Medulla oblongata (tissue), 1 donor: Measurements from ENCODE around the gene THUMPD3.

Experiments
- DNase-seq: peaks from one replicate; pipeline ENCODE4 v3.0.0-alpha.2; 2015; ENCODE audit errors: extremely low spot score

The THUMPD3 gene, protein sequence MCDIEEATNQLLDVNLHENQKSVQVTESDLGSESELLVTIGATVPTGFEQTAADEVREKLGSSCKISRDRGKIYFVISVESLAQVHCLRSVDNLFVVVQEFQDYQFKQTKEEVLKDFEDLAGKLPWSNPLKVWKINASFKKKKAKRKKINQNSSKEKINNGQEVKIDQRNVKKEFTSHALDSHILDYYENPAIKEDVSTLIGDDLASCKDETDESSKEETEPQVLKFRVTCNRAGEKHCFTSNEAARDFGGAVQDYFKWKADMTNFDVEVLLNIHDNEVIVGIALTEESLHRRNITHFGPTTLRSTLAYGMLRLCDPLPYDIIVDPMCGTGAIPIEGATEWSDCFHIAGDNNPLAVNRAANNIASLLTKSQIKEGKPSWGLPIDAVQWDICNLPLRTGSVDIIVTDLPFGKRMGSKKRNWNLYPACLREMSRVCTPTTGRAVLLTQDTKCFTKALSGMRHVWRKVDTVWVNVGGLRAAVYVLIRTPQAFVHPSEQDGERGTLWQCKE

DNA sequence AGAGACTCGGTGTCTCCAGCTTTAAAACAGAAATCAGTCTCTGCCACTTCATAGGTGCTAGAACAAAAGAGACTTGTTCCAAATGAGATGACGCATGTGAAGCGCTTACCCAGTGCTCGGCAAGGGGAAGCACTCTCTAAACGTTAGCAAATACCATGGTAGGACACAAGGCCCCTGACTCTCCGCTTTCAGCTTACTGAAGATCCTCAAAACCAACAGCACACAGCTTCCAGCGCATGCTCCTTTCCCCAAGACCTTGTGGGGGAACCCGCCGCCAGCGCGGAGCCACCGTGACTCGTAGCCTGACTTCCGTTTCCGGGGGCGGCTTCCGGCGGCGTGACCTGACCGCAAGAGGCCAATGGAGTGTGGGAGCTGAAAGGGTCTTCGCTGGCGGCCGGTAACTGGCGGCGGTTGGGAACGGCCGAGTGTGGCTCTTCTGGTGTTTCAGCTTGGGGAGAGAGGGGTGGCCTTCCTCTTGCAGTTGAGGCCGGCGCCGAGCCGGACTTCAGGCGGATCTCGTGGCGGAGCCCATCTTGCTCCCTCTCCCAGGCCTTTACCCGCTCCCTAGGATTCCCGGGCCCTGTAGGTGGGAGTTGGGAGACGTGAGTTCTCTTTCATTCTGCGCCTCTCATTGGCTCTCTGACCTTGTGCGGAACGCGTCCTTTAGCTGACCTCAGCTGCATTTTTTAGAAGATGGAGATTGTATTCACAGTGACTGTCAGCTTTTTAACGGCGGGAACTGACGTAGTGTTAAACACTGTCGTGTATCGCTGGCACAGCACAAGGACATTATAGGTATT is at the start of gene THUMPD3:
Gene THUMPD3, plus strand, starts transcription at position 324 of the 800 bp plus-strand sequence. CDS start 2,015 bp downstream, outside the sequence.
- DNase-seq, result peak; percentile 95

DNA sequence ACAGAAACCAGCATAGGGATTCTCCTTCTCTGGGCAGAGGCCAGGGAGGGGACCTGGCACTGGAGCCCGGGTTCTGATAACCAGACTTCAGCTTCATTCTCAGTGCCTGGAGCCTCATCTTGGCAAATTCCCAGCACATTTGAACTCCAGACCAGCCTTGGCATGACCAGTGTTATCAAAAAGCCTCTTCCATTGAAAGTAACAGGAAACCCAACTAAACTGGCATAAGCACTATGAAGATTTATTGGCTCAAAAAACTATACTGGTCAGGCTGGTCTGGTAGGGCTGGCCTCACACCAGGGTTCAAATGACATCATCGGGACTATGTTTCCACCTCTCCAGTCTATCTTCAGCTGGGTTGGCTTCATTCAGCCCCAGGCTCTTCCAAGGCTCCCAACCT is 48.1 kb upstream of the THUMPD3 start:
- no peak for DNase-seq

DNA sequence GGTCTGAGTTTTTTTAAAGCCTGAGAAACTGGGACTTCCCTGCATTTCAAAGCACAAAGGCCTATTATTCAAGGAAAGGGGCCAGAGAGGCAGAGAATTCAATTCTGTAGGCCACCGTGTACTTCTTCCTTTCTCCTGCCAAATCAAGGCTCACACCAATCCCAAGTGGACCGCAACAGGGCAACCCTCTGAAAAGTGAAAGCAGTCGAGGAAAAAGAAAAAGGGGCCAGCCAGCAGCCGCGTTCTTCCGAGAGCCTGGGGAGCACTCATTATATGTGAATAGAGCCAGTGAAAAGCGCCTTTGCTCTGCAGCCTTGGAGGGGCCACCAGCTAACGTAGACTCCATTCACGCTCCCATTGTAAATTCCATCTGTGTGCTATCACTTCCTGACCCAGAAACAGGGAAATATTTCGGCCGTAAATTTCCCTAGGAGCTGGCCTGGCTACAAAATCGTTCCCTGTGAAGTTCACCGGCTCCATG is 45.9 kb upstream of the THUMPD3 start:
- DNase-seq, result peak; percentile 71

DNA sequence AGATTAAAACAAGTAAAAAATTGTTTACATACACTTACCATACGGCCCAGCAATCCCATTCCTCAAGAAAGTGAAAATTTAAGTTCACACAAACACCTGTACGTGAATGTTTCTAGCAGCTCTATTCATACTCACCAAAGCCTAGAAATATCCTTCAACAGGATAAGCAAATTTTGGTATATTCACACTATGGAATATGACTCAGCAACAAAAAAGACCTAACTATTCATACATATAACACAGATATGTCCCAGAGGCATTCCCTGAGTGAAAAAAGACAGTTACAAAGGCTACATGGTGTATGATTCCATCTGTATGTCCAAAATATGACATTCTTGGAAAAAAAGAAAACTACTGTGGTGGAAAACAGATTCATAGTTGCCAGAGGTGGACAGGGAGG is 40.1 kb upstream of the THUMPD3 start:
- DNase-seq, result no peak

DNA sequence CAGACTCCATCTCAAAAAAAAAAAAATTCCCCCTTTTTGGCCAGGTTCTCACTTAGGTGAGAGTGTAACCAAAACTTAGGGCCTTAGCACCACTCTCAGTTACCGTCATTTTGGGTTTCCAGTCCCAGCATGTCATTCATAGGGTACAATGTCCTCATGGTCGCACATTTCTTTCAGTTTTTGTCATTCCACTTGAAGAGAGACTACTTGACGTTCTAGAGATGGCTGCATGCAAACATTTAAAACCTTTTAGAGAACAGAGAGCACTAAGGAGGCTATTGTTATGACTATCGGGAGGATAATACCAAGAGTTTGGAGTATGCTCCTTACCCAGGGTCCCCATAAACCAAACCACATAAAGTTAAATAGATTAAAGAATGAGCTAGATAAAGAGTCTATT is 37.9 kb upstream of the THUMPD3 start:
- DNase-seq, result no peak

DNA sequence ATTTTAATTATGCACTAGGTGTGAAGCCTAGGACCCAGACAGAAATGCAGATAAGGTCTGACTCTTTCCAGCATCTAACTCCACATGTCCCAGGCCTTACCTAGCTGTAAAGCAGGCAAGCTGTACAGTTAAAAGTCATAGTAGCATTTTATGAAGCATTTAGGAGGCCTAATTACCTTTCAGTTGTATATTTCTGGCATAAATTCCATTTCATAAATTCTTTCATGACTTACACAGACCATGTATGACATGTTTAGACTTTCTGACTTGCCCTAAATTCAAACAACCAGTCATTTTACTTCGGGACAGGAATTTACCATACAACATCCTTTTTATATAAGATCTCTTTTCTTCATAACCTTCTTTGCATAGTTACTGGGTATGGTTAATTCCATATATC is 35.3 kb upstream of the THUMPD3 start:
- DNase-seq, result no peak

DNA sequence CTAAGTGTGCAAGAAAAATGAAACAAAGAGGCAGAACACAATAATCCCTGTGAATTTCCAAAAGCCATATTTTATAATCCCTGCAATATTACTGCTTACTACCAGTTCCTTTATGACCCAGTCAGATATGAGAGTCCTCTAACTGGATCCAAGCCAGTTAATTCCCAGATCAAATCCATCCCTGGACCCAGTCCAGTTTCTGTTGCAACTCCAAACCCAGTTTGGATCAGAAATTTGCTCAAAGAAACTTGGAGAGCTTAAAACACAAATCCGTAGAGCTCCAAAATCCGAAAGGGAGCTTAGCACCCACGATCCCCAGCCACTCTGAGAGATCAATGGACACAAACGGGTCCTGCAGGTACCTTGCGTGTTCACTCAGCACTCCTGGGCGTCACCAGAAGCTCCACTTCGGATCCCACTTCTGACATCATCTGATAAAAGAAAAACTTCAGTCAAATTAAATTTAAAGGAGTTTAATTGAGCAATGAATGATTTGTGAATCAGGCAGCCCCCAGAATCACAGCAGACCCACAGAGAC is 32.6 kb upstream of the THUMPD3 start:
- no peak for DNase-seq

DNA sequence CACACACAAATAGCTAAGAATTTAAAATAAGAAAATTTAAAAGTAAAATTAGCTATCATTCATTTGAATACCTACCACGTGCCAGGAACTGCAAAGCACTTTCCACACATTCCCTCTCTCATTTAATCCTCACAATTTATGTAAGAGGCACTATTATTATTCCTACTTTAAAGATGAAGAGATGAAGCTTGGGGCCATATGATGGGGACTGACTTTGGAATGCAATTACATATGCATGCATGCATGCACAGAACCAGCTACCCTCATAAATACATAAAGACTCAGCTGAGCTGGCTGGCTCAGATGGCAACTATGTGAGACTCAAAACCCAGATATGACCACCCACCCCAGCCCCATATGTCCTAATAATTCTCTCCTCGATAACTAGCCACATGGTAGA is 31.7 kb upstream of the THUMPD3 start:
- no peak for DNase-seq

DNA sequence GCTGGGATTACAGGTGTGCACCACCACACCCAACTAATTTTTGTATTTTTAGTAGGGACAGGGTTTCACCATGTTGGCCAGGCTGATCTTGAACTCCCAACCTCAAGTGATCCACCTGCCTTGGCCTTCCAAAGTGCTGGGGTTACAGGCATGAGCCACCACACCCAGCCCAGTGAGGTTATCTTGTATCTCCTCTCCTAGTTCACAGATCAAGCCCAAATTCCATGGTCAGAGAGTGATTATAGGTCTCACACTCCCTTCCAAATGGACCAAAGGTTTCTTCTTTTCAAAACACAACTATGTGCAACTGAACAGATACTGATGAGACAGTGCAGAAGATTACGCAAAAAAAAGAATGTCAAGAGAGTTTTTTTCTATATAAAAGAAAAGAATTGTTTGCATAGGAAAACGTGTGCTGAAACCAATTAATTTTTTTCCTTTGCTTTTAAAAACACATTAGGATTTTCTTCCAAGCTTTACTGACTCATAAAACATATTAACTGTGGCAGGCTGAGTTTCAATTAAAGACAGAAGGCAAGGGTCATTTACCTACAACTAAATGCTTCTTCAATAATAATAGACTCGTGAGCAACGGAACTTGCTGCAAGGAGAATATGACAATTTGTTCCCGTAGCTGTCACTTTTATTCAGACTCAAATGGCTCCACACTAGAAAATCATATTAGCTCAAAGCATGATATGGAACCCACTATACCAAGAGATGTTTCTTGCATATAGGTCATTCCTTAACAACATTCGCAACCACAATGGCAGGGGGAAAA is 30.4 kb upstream of the THUMPD3 start:
- DNase-seq, result no peak

DNA sequence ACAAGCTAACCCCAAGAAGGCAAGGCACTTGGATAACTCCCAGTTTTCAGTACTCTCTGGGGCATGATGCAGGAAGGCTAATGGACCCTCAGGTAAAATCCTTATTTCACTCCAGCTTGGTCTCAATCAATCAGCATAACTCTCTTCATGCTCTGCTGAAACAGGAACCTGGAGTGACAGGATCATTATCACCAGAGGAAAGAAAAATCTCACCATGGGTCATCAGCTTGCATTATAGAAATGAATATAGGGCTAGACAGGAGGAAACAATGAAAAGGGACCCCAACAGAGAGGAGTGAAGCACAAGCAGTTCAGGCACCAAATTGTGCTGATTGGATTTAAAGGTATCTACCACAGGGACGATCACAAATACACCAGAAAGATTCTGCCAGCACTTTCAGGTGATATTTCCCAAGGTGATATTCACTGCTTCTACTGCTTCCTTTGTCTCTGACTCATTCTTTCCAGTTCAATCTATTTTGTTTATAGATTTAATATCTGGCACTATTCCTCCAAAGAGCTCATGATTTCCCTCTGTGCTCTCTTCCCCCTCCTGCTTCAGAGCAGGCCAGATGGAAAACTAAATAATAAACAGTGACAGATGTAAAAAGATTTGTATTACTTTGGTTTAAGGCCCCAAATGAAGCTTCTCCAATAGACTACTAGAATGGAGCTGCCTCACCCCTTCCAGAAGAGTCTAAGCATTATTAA is 22.9 kb upstream of the THUMPD3 start:
- no peak for DNase-seq

DNA sequence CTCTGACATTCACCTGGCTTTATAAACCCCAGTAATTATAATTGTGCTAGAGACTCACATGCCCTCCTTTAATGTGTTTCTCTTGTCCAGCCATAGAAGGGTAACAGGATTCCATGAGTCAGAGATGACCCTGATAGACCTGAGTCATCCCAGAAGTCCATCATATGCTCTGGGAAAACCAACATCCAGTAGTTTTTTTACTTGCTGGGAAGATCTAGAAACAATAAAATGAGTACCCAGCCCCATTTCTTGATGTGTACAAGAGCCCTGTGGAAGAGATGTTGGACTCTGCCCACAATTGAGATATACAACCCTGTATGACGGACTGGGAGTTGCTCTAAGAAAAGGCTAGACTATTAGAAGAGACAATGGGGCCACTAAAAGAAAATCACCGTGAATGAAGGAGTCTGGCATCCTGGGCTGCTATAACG is 22.4 kb upstream of the THUMPD3 start:
- DNase-seq, result no peak

DNA sequence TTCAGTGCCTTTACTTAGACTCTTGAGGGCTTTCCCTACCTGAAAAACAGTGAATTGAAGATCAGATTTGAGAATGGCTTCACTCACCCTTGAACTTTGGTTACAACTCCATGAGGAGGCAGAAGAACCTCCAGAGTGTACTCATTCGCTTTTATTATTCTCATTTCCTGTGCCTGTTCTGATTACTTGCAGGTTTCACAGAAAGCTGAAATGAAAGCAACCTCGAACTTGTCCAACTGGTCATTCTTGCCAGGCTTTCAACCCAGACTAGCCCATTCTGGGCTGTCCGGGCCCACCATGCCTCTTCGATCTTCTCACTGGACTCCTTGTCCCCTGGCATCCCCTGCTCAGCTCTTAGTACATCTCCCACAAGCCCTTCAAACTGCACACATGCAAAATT is 20.2 kb upstream of the THUMPD3 start:
- DNase-seq, result no peak

DNA sequence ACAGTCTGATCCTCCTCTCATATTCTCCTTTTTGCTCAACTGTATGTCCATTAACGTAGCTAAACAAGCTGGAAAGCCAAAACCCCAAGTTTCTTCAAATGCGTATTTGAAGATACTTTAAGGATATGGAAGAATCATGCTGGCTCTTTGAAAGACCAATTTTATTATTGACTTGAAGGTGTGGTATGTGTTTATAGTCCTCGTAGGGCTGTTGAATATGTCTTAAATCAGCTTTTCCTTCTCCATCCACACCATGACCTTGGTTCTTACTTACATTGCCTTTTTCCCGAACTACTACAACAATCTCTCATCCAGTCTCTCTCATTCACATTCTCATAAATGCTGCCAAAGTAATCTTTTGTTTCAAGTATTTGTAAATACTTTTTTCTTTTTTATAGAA is 19.7 kb upstream of the THUMPD3 start:
- DNase-seq, result no peak

DNA sequence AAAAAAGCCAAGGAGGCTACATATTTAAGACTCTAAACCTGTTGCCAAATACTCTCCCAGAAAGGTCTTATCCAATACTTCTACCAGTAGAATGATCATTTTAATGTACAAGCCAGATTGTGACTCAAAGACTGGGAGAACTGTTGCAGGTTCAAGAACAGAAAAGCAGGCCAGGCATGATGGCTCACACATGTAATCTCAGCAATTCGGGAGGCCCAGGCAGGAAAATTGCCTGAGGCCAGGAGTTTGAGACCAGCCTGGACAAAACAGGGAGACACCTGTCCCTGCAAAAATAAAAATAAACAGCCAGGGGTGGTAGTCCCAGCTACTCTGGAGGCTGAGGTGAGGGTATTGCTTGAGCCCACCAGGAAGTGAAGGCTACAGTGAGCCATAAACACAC is 17.8 kb upstream of the THUMPD3 start:
- DNase-seq, result no peak

DNA sequence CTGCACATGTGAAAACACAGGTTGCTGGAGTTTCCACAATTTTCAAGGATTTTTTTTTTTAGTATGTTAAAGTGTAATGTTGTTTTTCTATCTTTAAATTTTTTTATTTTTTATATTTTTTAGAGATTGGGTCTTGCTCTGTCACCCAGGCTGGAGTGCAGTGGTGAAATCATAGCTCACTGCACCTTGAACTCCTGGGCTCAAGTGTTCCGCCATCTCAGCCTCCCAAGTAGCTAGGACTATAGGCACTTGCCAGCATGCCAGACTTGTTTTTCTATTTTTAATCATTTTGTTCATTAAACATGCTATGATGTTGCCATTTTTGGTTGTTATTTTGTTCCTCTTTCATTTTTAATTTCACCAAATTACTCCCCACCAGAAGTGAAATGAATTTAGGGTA is 16.7 kb upstream of the THUMPD3 start:
- DNase-seq, result no peak

DNA sequence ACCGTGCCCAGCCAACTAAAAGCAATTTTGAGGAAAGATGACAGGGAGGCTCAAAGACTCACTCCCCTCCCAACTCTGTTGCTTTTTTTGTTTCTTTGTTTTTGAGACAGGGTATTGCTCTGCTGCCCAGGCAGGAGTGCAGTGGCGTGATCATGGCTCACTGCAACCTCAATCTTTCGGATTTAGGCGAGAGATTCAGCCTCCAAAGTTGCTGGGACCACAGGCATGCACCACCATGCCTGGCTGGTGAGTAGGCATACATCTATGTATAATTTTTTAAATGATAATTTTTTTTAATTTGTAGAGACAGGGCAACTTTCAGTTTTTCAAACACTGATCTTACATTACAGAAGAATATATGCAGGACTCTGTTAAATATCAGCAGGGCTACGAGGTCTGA is 15.8 kb upstream of the THUMPD3 start:
- DNase-seq, result no peak

DNA sequence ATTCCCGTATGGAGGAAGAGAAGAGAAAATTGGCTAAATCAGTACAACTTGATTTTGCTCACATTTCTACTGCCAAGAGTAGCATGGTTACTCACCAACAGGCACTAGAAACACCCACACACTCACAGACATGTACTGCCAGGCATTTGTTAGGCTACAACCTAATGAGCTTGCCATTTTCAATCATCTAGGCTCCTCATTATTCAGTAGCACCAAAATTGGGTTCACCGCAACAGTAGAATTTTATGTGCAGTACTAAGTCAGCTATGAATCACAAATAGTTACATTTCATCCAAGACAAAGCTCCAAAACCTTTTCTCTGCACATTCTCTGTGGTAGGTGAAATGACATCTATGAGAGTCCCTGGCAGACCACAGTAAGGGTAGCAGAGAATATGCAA is 15.0 kb upstream of the THUMPD3 start:
- no peak for DNase-seq

DNA sequence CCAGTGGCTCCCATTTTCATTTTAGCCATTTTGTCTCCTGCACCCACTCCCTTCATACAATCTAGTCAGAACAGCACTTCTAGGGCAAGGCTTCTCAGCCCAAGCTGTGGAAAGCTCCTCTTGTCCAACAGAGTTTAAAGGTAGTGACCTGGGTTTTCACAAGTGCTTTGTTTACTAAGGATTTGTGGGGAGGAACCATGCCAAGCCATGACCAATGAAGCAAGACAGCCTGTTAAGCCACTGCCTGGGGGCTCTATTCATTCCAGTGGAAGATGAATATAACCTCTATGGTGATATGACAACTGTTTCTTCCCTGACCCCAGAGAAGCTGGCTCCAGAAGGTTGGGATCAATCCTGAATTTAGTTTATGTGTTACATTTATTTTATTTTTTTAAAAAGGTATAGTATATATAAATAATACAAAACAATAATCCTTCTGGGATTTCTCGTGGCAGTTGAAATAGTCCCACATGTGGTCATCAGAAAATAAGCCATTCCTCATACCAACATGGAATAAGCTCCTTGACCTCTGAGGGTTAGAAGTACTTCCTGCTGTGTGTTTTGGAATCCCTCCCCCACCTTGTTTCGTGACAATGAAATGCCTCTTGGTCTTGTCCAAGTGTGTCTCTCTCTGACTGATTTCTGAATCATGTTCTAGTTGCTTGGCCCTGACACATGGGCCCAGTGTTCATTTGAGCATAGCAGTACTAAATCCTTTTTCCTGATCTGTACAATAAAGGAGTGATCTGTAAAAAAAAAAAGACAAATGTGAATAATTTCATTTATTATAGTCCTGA is 13.3 kb upstream of the THUMPD3 start:
- no peak for DNase-seq

DNA sequence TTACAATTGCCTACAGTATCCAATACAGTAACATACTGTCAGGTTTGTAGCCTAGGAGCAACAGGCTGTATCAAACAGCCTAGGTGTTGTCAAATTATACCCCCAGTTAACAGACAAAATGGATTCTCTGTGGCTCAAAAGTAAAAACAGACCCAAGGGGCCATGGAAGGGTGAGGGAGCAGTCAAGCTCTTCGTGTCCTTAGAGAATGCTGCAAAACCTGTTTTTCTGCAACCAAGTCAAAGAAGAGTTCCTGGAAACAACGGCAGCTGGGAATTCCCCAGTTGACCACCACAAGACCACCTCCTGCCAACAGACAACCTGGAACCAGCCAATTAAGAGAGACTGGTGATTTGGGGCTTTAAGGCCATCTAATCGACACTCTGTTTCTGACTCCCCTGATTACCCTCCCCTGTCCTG is 11.1 kb upstream of the THUMPD3 start:
- no peak for DNase-seq
